Renal cortical epithelial cell (primary cell): ENCODE results near the gene PPARD. TPM values are rescaled to one million over a fixed set of nuclear protein-coding genes. Genes with fewer than 3 reads are reported as not detected.

Experiments
- DNase-seq: peaks from one replicate; pipeline ENCODE4 v3.0.0-alpha.2; 2011; ENCODE audit warnings: low read depth
- total RNA-seq: library from RNA; depleted of rRNA; stranded (reverse); fragments of >200 nt; gene quantifications from 2 replicates; pipeline ENCODE4 v1.2.3, GENCODE V29; 2014

PPARD gene
- total RNA-seq, 1 donor from 2014 or later, result 14.3 TPM

GRCh38 chr6:35469751-35470662 lies 127.6 kb downstream of the PPARD start:
- DNase-seq, result no peak

GRCh38 chr6:35470663-35471120 lies 128.3 kb downstream of the PPARD start:
- DNase-seq, result no peak

- DNase-seq, result no peak
Measured at GRCh38 chr6:35471836-35472345, 129.5 kb downstream of the PPARD start.

GRCh38 chr6:35473075-35473849 lies 130.9 kb downstream of the PPARD start:
- DNase-seq, result no peak

- no peak for DNase-seq
Measured at GRCh38 chr6:35473850-35474130, 131.4 kb downstream of the PPARD start.

- no peak for DNase-seq
Measured at GRCh38 chr6:35474131-35474941, 132.0 kb downstream of the PPARD start.

GRCh38 chr6:35474942-35475570 lies 132.7 kb downstream of the PPARD start:
- DNase-seq, result no peak

- no peak for DNase-seq
Measured at GRCh38 chr6:35475573-35475972, 133.2 kb downstream of the PPARD start.

- DNase-seq, result no peak
Measured at GRCh38 chr6:35476004-35476403, 133.6 kb downstream of the PPARD start.

GRCh38 chr6:35477028-35477427 lies 134.7 kb downstream of the PPARD start:
- no peak for DNase-seq

Other genes with a start within 250 kb of the PPARD start
- 0.60 and 0.87 TPM in 2 replicates for gene TCP11, start 201.2 kb upstream of the PPARD start, total RNA-seq
- gene SCUBE3, start 128.6 kb upstream of the PPARD start, total RNA-seq, result 0.15 and 0.17 TPM in 2 replicates
- 15.6 and 23.0 TPM in 2 replicates for gene ZNF76, start 82.8 kb upstream of the PPARD start, total RNA-seq
- 0.99 and 2.6 TPM in 2 replicates for gene DEF6, start 44.7 kb upstream of the PPARD start, total RNA-seq
- 2.0 and 6.4 TPM in 2 replicates for gene FANCE, start 109.8 kb downstream of the PPARD start, total RNA-seq
- 1,305 and 1,523 TPM in 2 replicates for gene RPL10A, start 125.8 kb downstream of the PPARD start, total RNA-seq
- gene TEAD3, start 154.5 kb downstream of the PPARD start, total RNA-seq, result 3.6 and 10.2 TPM in 2 replicates
- not detected in 2 replicates for gene TULP1, start 170.3 kb downstream of the PPARD start, total RNA-seq